Neural cell (in vitro differentiated cells): Measurements from ENCODE around the gene HSBP1L1. TPM values are rescaled to one million over a fixed set of nuclear protein-coding genes. Genes with fewer than 3 reads are reported as not detected.

ENCODE experiments used
- H2AFZ ChIP-seq: fragments of 200-600, 300-800 bp; sonication (generic), shearing (Covaris generic); 2 replicates; pipeline ENCODE4 v1.6.0; 2014; ENCODE audit warnings: low read depth, mild to moderate bottlenecking, antibody characterized with exemption, low read length, moderate library complexity
- H3F3A ChIP-seq: fragments of 200-600 bp; shearing (Covaris generic); 2 replicates; pipeline ENCODE4 v1.6.1; 2016; ENCODE audit warnings: mild to moderate bottlenecking, moderate library complexity, mixed read lengths, antibody characterized with exemption, low read length; ENCODE audit not compliant: insufficient read depth, poor library complexity, severe bottlenecking
- H3K27ac ChIP-seq: fragments of 200-600, 300-800 bp; sonication (generic), shearing (Covaris generic); 2 replicates; pipeline ENCODE4 v1.5.1; 2014; ENCODE audit warnings: mild to moderate bottlenecking, low read length, moderate library complexity
- H3K27me3 ChIP-seq: fragments of 300-800, 200-600 bp; sonication (generic), shearing (Covaris generic); 2 replicates; pipeline ENCODE4 v1.6.0; 2014; ENCODE audit warnings: mild to moderate bottlenecking, low read depth, low read length, moderate library complexity; ENCODE audit not compliant: insufficient read depth
- H3K36me3 ChIP-seq: fragments of 300-800, 200-600 bp; sonication (generic), shearing (Covaris generic); 2 replicates; pipeline ENCODE4 v1.5.1; 2014; ENCODE audit warnings: mild to moderate bottlenecking, antibody characterized with exemption, low read length, moderate library complexity; ENCODE audit not compliant: insufficient read depth
- H3K4me2 ChIP-seq: fragments of 300-800, 200-600 bp; sonication (generic), shearing (Covaris generic); 2 replicates; pipeline ENCODE4 v1.6.0; 2014; ENCODE audit warnings: mild to moderate bottlenecking, low read length
- H3K4me3 ChIP-seq: fragments of 300-800, 200-600 bp; sonication (generic), shearing (Covaris generic); 2 replicates; pipeline ENCODE4 v1.5.1; 2014; ENCODE audit warnings: mild to moderate bottlenecking, low read length, moderate library complexity
- H3K79me2 ChIP-seq: fragments of 200-600 bp; shearing (Covaris generic); replicated peaks from 2 replicates; pipeline ENCODE4 v1.6.0; 2014; ENCODE audit warnings: mild to moderate bottlenecking, low read length, moderate library complexity; ENCODE audit not compliant: insufficient read depth
- H3K9ac ChIP-seq: fragments of 300-800, 200-600 bp; sonication (generic), shearing (Covaris generic); 2 replicates; pipeline ENCODE4 v1.6.1; 2016; ENCODE audit warnings: mild to moderate bottlenecking, low read length, mixed read lengths
- H3K9me2 ChIP-seq: fragments of 200-600 bp; shearing (Covaris generic); 2 replicates; pipeline ENCODE4 v1.6.1; 2016; ENCODE audit warnings: mild to moderate bottlenecking, low read length, mixed read lengths; ENCODE audit not compliant: insufficient read depth
- H3K9me3 ChIP-seq: fragments of 200-600, 300-800 bp; sonication (generic), shearing (Covaris generic); 2 replicates; pipeline ENCODE4 v1.6.1; 2016; ENCODE audit warnings: mild to moderate bottlenecking, mixed run types, low read length, moderate library complexity, mixed read lengths
- H4K20me1 ChIP-seq: fragments of 200-600 bp; shearing (Covaris generic); 2 replicates; pipeline ENCODE4 v1.6.1; 2016; ENCODE audit warnings: mild to moderate bottlenecking, mixed run types; ENCODE audit not compliant: insufficient read depth
- EP300 ChIP-seq: fragments of 450-650 bp; conservative IDR thresholded peaks from 2 replicates; pipeline ENCODE4 v1.6.1; 2014; ENCODE audit warnings: antibody characterized with exemption, mild to moderate bottlenecking, moderate library complexity; ENCODE audit not compliant: poor library complexity, severe bottlenecking
- EZH2 ChIP-seq: fragments of 200-600, 300-800 bp; shearing (Covaris generic), sonication (generic); IDR thresholded peaks from 2 replicates; pipeline ENCODE4 v1.6.1; 2014; ENCODE audit warnings: antibody characterized with exemption, low read length, borderline replicate concordance, mild to moderate bottlenecking; ENCODE audit not compliant: insufficient read depth, poor library complexity, severe bottlenecking
- MXI1 ChIP-seq: fragments of 450-650 bp; conservative IDR thresholded peaks from 2 replicates; pipeline ENCODE4 v1.6.1; 2014; ENCODE audit warnings: antibody characterized with exemption, mild to moderate bottlenecking; ENCODE audit not compliant: poor library complexity, severe bottlenecking
- POLR2AphosphoS5 ChIP-seq: IDR thresholded peaks from 2 replicates; pipeline ENCODE4 v1.6.1; 2012
- RAD21 ChIP-seq: fragments of 450-650 bp; conservative IDR thresholded peaks from 2 replicates; pipeline ENCODE4 v1.6.1; 2014; ENCODE audit warnings: antibody characterized with exemption, mild to moderate bottlenecking, moderate library complexity
- REST ChIP-seq: IDR thresholded peaks from 2 replicates; pipeline ENCODE4 v1.6.1; 2012; ENCODE audit warnings: borderline replicate concordance
- SMC3 ChIP-seq: fragments of 450-650 bp; conservative IDR thresholded peaks from 2 replicates; pipeline ENCODE4 v1.6.1; 2014; ENCODE audit warnings: antibody characterized with exemption, mild to moderate bottlenecking, moderate library complexity; ENCODE audit not compliant: poor library complexity
- TAF1 ChIP-seq: IDR thresholded peaks from 2 replicates; pipeline ENCODE4 v1.6.1; 2012; ENCODE audit warnings: low read depth
- polyA plus RNA-seq: library from polyadenylated mRNA; depleted of rRNA; stranded (reverse); fragments of >200 nt; gene quantifications from 2 replicates; pipeline ENCODE4 v1.2.3, GENCODE V29; 2014
- TF ChIP-seq, protein P1 (sequence below): fragments of 450-650 bp; IDR thresholded peaks from 2 replicates; pipeline ENCODE4 v1.5.1; 2014; ENCODE audit warnings: antibody characterized with exemption, mild to moderate bottlenecking, moderate library complexity; ENCODE audit not compliant: poor library complexity, severe bottlenecking

The HSBP1L1 gene
- polyA plus RNA-seq, 1 donor from 2014 or later = 0.84 TPM

- Histone ChIP-seq H4K20me1 (no peaks in the 10 kb centered on the region), H2AFZ (no peak overlapping the region), H3K27me3 (no peaks in the 10 kb centered on the region), H3K4me3 (no peak overlapping the region), H3K9ac (no peak overlapping the region), H3K36me3 (peaks cover 20% of the 10 kb centered on the region), H3F3A (no peaks in the 10 kb centered on the region), H3K9me2 (no peaks in the 10 kb centered on the region), H3K9me3 (peaks cover 29% of the 10 kb centered on the region), H3K27ac (no peak overlapping the region), H3K4me2 (no peak overlapping the region), H3K79me2 (no peaks in the 10 kb centered on the region)
- TF ChIP-seq MXI1 = no peak
- TF ChIP-seq SMC3 = no peak
- no peak for TF ChIP-seq RAD21
- TF ChIP-seq EP300 = no peak
- TF ChIP-seq REST = no peak
- TF ChIP-seq, protein P1, sequence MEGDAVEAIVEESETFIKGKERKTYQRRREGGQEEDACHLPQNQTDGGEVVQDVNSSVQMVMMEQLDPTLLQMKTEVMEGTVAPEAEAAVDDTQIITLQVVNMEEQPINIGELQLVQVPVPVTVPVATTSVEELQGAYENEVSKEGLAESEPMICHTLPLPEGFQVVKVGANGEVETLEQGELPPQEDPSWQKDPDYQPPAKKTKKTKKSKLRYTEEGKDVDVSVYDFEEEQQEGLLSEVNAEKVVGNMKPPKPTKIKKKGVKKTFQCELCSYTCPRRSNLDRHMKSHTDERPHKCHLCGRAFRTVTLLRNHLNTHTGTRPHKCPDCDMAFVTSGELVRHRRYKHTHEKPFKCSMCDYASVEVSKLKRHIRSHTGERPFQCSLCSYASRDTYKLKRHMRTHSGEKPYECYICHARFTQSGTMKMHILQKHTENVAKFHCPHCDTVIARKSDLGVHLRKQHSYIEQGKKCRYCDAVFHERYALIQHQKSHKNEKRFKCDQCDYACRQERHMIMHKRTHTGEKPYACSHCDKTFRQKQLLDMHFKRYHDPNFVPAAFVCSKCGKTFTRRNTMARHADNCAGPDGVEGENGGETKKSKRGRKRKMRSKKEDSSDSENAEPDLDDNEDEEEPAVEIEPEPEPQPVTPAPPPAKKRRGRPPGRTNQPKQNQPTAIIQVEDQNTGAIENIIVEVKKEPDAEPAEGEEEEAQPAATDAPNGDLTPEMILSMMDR = no peak
- no peak for TF ChIP-seq POLR2AphosphoS5
- TF ChIP-seq TAF1 = no peak
- TF ChIP-seq EZH2 = no peak
These were observed 48.3 kb upstream of the HSBP1L1 start for GRCh38 chr18:79916128-79916494.

DNA sequence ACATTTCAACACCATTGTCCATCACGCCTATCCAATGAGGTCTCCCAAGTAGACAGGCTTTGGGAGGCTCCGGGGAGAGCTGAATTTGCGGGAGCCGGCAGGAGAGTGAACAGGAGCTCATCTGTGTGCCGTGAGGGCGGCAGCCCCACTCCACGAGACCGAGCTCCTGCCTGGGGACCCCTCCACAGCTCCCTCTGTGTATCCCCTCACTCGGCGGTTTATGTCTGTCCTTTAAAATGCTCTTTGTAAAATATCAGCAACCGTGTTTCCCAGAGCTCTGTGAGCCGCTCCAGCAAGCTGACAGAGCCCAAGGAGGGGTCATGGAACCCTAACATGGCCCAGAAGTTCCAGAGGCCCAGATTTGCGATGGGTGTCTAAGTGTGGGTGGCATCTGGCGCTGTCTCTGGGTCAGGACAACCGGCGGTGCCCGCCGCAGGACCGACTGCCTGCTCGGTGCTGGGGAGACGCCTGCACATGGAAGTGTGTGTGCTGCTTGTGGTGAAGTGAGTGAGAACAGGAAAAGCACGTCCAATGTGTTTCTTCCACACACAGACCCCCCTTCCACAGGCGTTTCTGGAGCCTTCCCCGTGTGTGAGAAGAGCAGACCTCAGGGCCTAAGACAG is 47.8 kb upstream of the HSBP1L1 start:
- TF ChIP-seq POLR2AphosphoS5 (no peak), EP300 (no peak)
- TF ChIP-seq, protein P1 = no peak
- peaks cover 20% of the 10 kb centered on the region for H3K36me3 ChIP-seq

More for the DNA sequence above, 47.8 kb upstream of the HSBP1L1 start:
- H3K27ac ChIP-seq = no peak overlapping the region
- no peaks in the 10 kb centered on the region for H4K20me1 ChIP-seq
- no peak overlapping the region for H3K4me3 ChIP-seq
- H3K9ac ChIP-seq = no peak overlapping the region
- peaks cover 29% of the 10 kb centered on the region for H3K9me3 ChIP-seq
- H3K9me2 ChIP-seq = no peaks in the 10 kb centered on the region
- no peaks in the 10 kb centered on the region for H3K79me2 ChIP-seq
- no peaks in the 10 kb centered on the region for H3K27me3 ChIP-seq
- H3K4me2 ChIP-seq = no peak overlapping the region
- H2AFZ ChIP-seq = no peak overlapping the region
- H3F3A ChIP-seq = no peaks in the 10 kb centered on the region
